Upper lobe of left lung (tissue), 6 donors: ENCODE data around the gene GRIA3. TPM values are rescaled to one million over a fixed set of nuclear protein-coding genes. Genes with fewer than 3 reads are reported as not detected.
"Not testable (repeated sequence)": the region's sequence is repeated elsewhere in the genome, so short reads cannot be mapped to it uniquely, and the experiment has no call there.

Source experiments
- ATAC-seq, 2 donors: fragments of 200-7000 bp; cut with Tn5 transposase; one replicate each; pipeline ENCODE4 v1.9.1; 2022; ENCODE audit warnings: mild to moderate bottlenecking in 2 of 2, moderate library complexity in 2 of 2; ENCODE audit not compliant: low FRiP score in 2 of 2
- DNase-seq, 2 donors: peaks; one replicate each; pipeline ENCODE4 v3.0.0-alpha.2; 2019 to 2020
- H3K27ac ChIP-seq, 4 donors: fragments of 200-600 bp; sonication (generic); one replicate each; pipeline ENCODE4 v1.5.1; 2016 to 2019
- H3K27me3 ChIP-seq, 4 donors: fragments of 200-600 bp; sonication (generic); one replicate each; pipeline ENCODE4 v1.5.1; 2017 to 2019
- H3K36me3 ChIP-seq, 4 donors: fragments of 200-600 bp; sonication (generic); one replicate each; pipeline ENCODE4 v1.5.1; 2016 to 2019
- H3K4me1 ChIP-seq, 4 donors: fragments of 200-600 bp; sonication (generic); one replicate each; pipeline ENCODE4 v1.5.1; 2018 to 2019
- H3K4me3 ChIP-seq, 4 donors: fragments of 200-600 bp; sonication (generic); one replicate each; pipeline ENCODE4 v1.5.1; 2017 to 2019; ENCODE audit warnings: mild to moderate bottlenecking in 2 of 4, moderate library complexity in 1 of 4
- H3K9me3 ChIP-seq, 4 donors: fragments of 200-600 bp; sonication (generic); one replicate each; pipeline ENCODE4 v1.5.1; 2018 to 2019
- POLR2A ChIP-seq, 4 donors: fragments of 450-650 bp; IDR thresholded peaks; one replicate each; pipeline ENCODE4 v1.5.1; 2016 to 2017; ENCODE audit warnings: antibody characterized with exemption in 4 of 4, mild to moderate bottlenecking in 2 of 4
- WGBS, 2 donors: methylation state at CpG; one replicate each; pipeline ENCODE4 v1.1.5; 2017 to 2018; 5-methylcytosine and 5-hydroxymethylcytosine counted together
- total RNA-seq, 6 donors: library from RNA; depleted of rRNA in 4 of 6; stranded (reverse); fragments of >200 nt in 4 of 6; gene quantifications; one replicate each; pipeline versions ENCODE4 v1.1.0 to v1.2.1, GENCODE V29; 2016 to 2021
- donor health status: DM: no; HTN: no; CAD: no; lungs with moderate emphysema.
- donor health status: DM: no; HTN: yes; CAD: no; lungs with severe emphysema.

GRIA3 gene
- total RNA-seq, 6 donors from 2014 or later: under 0.01 to 0.57 (median 0.29) TPM; not detected in 3

DNA sequence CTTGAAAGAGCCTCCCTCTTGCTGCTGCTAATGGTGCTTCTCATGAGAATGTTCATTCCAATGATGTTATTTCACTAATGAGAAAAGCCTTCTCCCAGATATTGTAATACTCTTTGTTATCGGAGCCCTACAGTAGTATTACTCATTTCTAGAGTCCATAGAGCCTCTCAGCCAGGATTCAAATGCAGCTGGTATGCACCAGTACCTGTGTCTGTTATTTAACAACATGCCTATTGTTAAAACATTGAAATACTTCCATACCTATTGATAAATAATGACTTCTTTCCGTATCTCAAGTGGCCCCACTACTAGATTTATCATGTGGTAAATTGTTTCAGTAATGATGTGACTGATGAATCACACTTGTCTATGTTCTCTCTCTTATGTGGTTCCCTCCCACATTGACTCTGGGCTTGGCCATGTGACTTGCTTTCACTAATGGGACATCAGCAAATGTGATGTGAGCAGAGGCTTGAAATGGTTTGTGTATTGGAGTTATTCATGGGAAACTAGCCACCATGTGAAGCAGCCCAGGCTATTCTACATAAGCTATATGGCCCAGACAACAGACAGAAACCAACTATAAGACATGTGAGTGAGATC is 341.1 kb downstream of the GRIA3 start:
- WGBS, 2 donors: 73 to 74% methylated on average over 2 of the region's 2 CpGs
- TF ChIP-seq POLR2A (IDR thresholded peaks at IDR 0.05): no peak

GRCh38 chrX:123530726-123531125 is 346.6 kb downstream of the GRIA3 start:
- H3K9me3 ChIP-seq, H3K27ac ChIP-seq, DNase-seq, H3K27me3 ChIP-seq, H3K4me3 ChIP-seq, H3K4me1 ChIP-seq, ATAC-seq, H3K36me3 ChIP-seq: not testable (repeated sequence)
- WGBS, 2 donors: 60 to 100% methylated on average over 1 of the region's 1 CpG

More for the DNA sequence above, 341.1 kb downstream of the GRIA3 start:
- no peaks in the 10 kb centered on the region for H3K4me1 ChIP-seq
- no peaks in the 10 kb centered on the region for H3K9me3 ChIP-seq
- no peak for DNase-seq
- H3K27ac ChIP-seq: no peak overlapping the region
- H3K4me3 ChIP-seq: no peak overlapping the region
- no peaks in the 10 kb centered on the region for H3K27me3 ChIP-seq
- ATAC-seq: no peak
- H3K36me3 ChIP-seq: no peaks in the 10 kb centered on the region
